Posterior cingulate gyrus (tissue), 11 donors: Measurements from ENCODE around the gene IDH2.

Experiments
- DNase-seq, 10 donors: peaks; one replicate each; pipeline versions ENCODE4 v3.0.0 to v3.0.0-alpha.2; 2020 to 2021; ENCODE audit warnings: mixed read lengths in 3 of 10
- intact Hi-C: fragments of 100-400 bp; cut with DNase I; formaldehyde crosslinking; loops from one replicate; pipeline ENCODE4 v1.15.1; 2023

Gene IDH2

GRCh38 chr15:90035095-90035839 is 67.0 kb downstream of the IDH2 start:
- intact Hi-C loops, result no loop called here
- peak in 7 of 10 donors; percentile 29 to 91 (median 50) for DNase-seq

- intact Hi-C loops, result no loop called here
- peak in 4 of 10 donors; percentile 3 to 30 (median 14) for DNase-seq
These were observed 68.8 kb downstream of the IDH2 start for GRCh38 chr15:90033448-90033847.
